ENCODE data around the gene TFAM.
A peak's percentile ranks its signal among the peaks of the same experiment; 100 is the strongest.

Gene TFAM

DNA sequence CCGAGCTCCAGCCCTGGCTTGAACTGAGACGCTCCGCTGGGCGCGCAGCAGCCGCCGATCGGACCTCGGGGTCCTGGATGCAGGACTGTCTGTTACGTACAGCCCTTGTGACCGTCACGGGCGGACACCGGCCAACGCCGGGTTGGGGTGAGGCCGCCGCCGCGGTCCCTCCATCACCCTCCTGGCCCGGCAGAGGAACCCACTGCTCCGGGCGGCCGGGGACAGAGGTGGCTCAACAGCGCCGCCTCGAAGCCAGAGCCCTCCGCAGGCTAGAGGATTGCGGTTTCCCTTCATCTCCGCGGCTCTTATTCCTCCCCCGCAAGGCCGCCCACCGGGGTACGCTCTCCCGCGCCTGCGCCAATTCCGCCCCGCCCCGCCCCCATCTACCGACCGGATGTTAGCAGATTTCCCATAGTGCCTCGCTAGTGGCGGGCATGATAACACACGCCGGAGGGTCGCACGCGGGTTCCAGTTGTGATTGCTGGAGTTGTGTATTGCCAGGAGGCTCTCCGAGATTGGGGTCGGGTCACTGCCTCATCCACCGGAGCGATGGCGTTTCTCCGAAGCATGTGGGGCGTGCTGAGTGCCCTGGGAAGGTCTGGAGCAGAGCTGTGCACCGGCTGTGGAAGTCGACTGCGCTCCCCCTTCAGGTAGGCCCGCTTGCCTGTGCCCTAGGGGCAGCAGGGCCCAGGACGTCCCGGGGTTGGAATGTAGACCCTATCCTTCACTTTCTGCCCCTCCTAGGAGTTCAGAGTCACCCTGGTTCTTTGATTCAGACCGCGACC, at the start of gene TFAM:
Gene TFAM, plus strand, starts transcription at position 412 of the 785 bp plus-strand sequence. Its CDS starts 138 bp downstream, at position 550.
- DNase-seq (ENCODE audit: low read depth), result peak; percentile 56

DNA sequence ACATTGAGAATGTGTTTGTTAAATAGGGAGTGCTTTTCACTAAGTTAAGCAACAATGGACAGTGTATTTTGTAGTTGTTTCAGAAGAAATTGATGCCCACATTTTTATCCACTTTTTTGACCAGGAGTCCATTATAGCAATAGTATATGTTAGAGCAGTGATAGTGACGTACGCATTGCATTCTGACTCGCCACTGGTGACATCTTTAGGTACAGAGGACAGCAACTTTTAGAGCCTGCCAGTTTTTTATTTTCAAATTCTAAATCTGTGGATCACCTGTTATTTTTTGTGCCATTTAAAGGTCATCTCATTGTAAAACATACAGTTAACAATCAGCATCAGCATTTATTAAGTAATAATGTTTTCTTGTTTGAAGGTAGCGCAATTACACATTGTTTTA, 49.0 kb upstream of the TFAM start:
- no peak for DNase-seq (ENCODE audit: low read depth)

DNA sequence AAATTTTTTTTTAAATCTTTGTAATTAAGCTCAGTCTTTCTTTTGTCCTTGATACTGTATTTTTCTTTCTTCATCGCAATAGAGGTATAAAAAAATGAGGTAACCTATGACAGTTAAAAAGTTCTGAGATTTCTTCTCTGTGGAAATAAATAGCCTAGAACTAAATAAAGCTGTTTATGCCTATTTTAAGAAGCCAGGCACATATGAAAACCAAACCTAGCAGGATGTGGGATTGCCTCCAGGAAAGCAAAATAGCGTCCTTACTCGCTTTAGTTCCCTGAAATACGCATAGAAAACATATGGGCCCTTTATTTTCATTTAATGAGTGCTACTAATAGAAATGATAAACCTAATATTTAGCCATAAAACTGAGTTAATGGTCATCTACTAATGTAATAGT, 43.8 kb upstream of the TFAM start:
- no peak for DNase-seq (ENCODE audit: low read depth)

DNA sequence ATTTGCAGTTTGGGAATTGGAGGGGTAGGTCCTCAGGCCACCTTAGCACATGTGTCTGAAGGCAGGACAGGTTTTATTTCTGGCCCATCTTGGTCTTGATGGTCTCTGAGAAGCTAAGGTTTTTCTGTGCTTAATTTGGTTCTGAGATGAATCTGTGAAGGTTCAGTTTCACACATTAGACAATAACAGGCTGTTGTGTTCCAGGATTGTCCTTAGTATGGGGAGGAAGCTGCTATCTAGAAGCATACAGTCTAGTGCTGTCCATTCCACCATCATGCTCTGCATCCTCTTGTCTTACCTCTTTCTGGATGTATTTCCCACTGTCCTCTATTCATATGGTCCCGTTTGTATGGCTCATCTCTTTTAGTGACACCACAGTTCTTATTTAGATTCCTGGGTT, 43.3 kb upstream of the TFAM start:
- no peak for DNase-seq (ENCODE audit: low read depth)

DNA sequence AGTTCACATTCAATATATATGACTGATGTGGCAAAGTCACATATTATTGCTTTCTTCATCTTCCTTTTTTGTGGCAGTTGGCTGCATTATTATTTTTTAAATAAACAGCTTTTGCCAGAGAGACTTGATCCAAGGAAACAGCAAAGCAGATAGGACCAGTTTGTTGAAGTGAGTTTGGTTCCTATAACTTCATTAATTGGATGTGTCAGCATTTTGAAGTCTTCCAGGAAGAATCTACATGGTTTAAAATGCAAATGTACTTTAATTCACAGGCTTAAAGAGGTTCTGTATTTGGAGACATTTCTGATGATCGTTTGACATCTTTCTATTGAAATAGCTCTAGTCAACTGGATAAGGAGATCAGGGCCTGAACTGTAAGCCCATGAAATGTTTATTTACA, 37.2 kb upstream of the TFAM start:
- DNase-seq (ENCODE audit: low read depth), result no peak

DNA sequence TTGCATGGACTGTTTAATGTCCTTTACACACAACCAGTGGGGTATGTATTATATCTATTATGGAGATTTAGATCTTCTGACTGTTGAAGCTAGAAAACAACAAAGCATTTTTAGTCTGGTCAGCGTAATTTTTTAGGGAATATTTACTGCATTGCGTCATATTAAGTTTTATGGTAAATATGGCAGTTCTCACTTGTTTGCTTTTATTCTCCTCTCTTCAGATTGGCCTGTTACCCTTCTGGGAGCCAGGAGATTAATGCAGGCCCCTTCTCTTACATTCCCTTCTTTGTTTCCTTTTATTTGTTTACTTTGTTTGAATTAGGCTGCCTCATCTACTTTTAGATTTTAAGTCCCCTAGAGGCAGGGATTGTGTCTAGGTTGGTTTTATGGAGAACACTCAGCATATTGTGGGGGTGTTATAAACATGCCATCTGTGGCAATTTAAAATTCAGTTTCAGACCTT, 36.6 kb upstream of the TFAM start:
- DNase-seq (ENCODE audit: low read depth), result no peak

DNA sequence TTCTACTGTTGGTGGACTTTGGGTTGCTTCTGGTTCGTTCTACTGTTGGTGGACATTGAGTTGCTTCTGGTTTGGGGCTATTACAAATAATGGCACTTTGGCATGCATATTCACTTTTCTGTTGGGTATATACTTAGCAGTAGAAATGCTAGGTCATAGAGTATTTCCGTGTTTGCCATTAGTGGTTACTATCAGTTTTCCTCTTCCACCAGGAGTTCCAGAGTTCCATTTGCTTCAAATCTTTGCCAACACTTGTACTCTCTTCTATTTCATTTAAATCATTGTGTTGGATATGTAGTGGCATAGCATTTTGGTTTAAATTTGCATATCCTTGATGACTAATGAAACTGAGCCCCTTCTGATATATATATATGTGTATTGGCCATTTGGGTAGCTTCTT, 35.2 kb upstream of the TFAM start:
- no peak for DNase-seq (ENCODE audit: low read depth)

DNA sequence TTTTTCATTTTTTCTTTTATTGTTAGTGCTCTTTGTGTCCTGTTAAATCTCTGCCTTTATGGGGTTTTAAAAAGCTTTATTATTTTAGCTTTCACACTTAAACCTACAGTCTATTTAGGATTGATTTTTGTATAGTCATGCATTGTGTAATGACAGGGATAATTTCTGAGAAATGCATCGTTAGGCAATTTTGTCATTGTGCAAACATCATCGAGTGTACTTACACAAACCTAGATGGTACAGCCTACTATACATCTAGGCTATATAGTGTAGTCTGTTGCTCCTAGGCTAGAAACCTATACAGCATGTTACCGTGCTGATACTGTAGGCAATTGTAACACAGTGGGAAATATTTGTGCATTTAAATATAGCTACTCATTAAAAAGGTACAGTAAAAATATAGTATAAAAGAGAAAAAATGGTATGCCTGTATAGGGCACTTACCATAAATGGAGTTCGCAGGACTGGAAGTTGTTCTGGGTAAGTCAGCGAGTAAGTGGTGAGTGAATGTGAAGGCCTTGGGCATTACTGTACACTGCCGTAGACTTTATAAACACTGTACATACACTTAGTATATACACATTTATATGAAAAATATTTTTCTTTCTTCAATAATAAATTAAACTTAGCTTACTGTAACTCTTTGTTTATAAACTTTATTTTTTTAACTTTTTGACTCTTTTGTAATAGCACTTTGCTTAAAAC, 34.4 kb upstream of the TFAM start:
- DNase-seq (ENCODE audit: low read depth), result no peak

DNA sequence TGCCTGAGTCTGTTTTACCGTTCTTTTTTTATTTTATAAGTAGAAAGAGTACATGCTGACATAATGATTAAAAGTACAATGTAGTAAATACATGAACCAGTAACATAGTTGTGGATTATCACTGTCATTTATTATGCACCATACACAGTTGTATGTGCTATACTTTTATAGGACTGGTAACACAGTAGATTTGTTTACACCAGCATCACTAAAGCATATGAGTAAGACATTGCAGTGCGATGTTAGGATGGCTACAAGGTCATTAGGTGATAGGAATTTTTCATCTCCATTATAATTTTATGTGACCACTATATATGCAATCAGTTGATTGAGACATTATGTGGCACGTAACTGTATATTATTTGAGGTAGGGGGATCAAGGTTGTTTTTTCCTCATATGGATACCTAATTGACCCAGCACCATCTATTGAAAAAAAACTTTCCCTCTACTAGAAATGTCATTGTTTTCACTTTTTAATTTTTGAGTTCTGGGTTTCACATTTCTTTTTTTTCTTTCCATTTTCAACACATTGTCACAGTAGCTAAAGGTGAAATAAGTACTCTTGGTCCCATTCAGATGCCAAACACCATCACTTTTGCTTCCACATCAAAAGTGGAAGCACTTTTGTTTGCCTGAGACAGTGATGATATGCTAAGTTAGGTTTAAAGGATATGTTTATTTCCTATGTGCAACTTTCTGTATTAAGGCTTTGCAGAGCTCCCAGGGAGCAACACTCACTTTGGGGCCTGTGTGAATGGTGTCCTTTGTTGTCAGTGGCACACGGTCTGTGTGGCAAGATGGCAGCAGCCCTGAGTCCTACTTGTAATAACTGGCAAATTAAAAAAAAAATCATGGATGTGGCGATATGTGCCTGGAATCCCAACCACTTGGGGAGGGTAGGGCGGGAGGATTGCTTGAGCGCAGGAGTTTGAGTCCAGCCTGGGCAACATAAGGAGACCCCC, 33.3 kb upstream of the TFAM start:
- no peak for DNase-seq (ENCODE audit: low read depth)

DNA sequence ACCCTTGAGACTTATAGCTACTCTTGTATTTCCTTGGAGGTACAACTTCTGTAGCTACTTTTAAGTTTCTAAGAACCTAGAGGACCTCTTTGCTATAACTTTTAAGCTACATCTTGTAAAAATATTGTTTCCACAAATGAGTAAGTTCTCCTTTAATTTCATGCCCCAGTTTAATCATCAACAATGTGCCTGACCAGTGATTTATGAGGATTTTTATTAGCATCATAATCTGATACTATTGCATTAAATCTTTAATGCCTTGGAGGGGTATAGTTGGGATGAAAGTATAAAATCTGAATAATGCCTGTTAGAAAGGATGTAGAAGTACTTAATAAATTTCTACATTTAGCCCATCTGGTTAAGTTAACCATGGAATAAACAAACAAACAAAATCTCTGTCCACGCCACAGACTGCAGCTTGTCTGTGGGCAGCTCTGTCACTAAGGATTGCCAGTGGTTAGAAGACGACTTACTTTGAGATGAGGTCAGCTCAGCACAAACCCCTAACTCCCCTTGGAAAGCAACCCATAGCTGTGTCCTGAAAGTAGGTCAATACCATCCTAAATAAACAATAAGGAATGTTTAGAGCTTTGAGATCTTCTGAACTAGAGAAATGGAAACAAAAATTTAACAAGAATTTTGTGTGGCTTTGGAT, 32.1 kb upstream of the TFAM start:
- no peak for DNase-seq (ENCODE audit: low read depth)

DNA sequence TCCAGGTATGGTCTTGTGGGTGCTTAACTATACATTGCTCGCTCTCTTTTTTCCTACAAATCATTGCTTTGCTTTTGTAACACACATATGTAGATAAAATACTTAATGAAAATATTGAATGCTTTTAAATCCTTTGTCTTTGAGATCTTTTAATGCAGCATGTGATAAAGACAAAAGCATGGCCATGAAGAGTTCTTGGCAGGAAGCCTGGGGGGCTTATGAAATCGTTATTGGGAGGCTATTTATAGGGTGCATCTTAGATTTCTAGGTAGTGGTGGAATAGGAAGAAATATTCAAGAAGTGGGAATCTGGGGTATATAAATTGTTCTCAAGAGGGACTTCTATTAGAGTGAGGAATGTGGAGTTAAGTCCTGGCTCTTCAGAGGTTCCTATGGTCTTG, 28.5 kb upstream of the TFAM start:
- DNase-seq (ENCODE audit: low read depth), result no peak

DNA sequence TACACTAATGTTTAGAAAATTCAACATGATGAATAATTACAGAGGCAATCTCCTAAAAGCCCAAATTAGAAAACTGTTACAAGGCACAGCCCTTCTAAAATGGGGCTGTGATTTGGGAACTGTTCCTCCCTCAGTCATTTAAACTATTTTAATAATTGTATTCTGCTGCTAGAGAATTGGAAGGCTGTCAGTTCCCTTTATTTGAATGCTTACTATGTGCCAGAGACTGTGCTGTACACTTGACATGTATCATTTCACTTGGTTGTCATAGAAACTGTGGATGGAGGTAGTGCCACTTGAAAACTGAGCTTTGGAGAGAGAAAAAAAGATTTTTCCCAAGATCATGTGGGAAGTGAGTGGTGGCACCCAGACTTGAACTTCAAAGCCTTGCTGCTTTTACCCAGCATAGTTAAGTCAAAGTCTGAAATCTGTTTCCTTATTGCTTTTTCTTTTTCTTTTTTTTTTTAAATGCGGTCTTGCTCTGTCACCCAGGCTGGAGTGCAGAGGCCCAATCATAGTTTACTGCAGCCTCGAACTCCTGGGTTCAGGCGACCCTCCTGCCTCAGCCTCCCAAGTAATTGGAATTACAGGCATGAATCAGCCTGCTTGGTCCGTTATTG, 26.8 kb upstream of the TFAM start:
- DNase-seq (ENCODE audit: low read depth), result no peak

DNA sequence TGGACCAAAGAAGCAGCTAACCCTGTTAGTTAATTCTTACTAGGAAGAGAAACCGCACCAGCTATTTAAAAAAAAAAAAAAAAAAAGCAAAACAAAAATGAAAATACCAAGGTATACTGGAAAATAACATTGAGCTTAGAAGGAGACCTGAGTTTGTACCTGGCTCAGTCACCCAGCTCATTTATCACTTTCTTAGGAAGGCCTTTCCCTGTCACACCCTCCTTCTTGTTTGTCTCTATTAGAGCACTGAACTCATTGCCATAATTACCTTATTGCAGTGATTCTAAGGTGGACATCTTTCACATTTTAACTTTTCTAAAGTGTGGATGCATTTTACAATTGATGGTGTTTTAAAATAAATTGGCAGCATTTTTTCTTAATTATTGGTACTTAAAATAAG, 26.3 kb upstream of the TFAM start:
- no peak for DNase-seq (ENCODE audit: low read depth)

DNA sequence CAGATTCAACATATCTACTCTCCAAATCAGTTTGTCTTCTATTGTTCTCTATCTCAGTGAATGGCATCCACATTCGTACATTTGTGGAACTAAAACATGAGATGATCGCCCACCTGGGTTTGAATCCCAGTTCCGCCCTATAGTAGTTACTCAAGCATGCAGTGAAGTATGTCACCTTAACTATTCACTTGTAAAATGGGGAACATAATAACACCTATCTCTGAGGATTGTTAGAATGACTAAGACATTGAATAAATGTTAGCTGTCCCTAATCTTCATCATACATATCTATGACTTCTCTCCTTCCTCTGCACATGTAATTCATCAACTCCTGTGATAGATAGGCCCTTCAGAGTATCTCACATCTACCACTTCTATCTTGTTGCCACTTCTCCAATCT, 25.7 kb upstream of the TFAM start:
- DNase-seq (ENCODE audit: low read depth), result no peak

DNA sequence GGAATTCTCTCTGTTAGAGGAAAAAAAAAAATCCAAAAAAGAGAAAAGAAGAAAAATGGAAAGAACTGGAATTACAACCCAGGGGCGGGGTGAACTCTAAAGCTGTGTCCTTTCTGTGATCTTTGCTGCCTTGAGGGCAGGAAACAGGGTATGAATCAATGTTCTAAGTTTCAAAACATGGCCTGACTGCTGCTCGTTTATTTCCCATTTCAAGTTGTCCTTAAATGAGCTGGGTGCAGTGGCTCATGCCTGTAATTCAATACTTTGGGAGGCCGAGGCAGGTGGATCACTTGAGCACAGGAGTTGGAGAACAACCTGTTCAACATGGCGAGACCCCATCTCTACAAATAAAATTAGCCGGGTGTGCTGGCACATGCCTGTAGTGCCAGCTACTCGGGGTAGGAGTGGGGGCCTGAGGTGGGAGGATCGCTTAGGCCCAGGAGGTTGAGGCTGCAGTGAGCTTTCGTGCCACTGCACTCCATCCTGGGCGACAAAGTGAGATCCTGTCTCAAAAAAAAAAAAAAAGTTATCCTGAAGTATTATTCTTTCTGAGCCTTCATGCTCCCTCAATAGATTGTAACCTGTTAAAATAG, 24.7 kb upstream of the TFAM start:
- DNase-seq (ENCODE audit: low read depth), result no peak

DNA sequence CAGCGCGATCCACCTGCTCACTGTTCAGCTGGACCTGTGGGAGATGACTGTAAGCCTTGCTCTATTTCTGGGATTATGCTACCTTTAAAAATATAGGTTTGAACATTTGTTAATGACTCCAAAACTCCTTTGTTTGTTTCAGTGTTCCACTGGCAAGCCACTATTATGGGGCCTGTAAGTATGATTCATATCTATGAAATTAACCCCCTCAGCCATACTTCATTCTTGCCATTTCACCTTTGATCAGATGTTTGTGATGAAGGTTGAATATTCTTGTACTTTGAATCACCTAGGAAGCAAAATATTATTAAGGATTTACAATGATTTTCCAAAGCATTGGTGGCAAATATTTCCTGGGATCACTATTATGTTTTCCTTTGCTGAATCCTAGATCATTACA, 23.9 kb upstream of the TFAM start:
- DNase-seq (ENCODE audit: low read depth), result no peak

DNA sequence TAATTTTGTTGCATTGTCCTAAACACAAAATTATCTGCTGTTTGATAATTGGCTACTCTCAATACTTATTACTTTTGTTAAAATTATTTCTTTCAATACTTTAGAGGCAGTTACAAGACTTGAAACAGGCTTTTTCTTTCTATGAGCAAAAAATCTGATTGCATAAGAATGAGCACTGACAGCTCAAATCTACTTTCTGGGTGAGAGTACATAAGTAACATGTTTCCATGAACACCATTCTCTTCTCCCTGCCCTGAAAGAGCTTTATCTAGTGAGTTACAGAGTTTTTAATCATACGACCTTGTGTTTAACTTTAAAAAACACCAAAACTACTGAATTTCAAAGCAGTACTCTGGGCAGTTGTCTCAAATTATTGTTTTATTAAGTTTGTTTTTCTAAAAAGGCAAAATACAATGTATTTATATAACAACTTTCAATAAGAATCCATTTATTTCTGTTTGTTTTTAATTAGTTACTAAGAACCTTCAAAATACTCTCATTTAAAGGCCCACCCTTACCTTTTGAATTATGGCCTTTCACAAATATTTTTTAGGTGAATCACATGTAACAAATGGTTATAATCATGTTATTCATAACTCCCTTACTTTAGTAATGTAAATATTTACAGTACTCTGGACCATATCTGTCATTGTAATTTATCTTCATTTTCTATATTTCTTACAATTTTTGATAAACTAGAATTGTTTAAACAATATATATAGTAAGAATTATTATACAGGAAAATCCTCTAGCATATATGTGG, 23.0 kb upstream of the TFAM start:
- DNase-seq (ENCODE audit: low read depth), result no peak

DNA sequence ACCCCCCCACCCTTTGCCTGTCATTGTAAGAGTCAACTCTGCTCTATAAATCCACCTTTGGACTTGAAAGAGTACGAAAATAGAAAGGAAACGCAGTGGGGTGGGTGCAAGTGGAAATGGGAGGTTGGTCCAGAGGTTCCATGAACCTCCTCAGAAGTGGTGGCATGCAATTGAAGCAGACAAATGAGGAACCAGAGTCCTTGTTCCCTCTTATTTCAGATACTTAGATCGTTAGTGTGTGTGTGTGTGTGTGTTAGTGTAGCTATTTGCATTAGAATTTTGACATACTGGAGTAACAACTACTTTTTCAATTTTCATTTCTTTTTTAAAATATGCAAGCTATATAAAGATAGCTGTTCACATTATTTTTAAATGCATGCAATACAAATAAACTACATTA, 18.1 kb upstream of the TFAM start:
- DNase-seq (ENCODE audit: low read depth), result no peak

DNA sequence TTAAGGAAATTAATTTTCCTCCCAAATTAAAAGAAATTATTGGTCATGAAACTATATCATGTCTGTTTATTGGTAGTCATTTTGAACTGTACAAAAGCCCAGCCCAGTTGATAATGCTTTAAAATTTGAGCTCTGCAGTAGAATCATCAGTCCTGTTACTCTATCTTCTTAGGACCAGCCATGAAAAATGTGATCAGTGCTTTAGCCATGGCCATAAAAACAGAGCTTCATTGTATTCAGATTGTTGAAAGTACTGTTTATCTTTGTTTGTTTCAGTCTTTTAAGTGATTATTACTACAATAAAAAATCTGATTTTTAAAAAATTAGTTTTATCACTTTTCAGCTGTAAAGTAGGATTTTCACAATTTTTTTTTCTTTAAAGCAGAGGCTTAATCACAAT, 13.7 kb upstream of the TFAM start:
- no peak for DNase-seq (ENCODE audit: low read depth)

Data from HS-5 (cell line).